Transverse colon (tissue), 3 donors: ENCODE results near the gene ACAT1.

Source experiments
- CTCF ChIP-seq, 5 experiments: fragments of 200-600 bp in 3 of 5; fragments of 450-650 bp in 2 of 5; sonication (generic) in 3 of 5; IDR thresholded peaks; 1 replicate in 2 of 5; 2 replicates in 3 of 5; pipeline ENCODE4 v1.5.1; 2016 to 2017; ENCODE audit warnings: antibody characterized with exemption in 5 of 5, inconsistent platforms in 3 of 5, mild to moderate bottlenecking in 2 of 5, moderate library complexity in 1 of 5
- POLR2A ChIP-seq: fragments of 450-650 bp; IDR thresholded peaks from one replicate; pipeline ENCODE4 v1.6.1; 2016; ENCODE audit warnings: antibody characterized with exemption, mild to moderate bottlenecking, moderate library complexity

- TF ChIP-seq CTCF (IDR thresholded peaks at IDR 0.05) = no peak
- no peak for TF ChIP-seq POLR2A
Measured at GRCh38 chr11:108147150-108147549, 25.8 kb downstream of the ACAT1 start.
